Kidney glomerular epithelial cell (primary cell): ENCODE results near the gene DDX5.
"Not testable (repeated sequence)": the region's sequence is repeated elsewhere in the genome, so short reads cannot be mapped to it uniquely, and the experiment has no call there.

Experiments
- DNase-seq: peaks from one replicate; lab custom pipeline; 2025; lab: John Stamatoyannopoulos, UW

DDX5 gene

DNA sequence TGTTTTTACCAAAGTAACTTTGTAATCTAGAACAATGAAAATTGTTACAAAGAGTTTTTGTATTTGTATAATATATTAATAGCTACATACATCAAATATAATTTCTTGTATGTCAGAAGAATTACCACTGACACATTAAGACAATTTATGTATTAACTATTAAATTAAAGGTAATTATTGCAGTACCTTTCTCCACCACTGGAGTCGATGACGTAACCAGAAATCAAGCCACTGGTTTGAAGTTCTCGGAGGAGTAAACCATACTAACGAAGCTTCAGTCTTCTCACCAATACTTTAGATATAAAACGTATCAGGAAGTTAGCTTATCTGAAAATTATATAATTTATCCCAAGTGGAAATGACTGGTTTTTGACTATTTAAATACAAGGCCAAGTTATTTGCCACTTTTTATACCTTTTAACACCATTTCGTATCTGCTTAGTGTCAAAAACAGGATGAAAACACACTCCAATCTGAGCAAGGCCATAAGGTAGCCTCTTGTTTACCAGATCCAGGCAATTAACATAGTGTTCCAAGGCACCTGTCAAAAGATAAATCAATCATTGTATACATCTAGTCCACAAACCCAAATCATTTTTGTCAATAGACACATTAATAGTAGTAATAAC is 13.5 kb downstream of the DDX5 start:
- no peak for DNase-seq

DNA sequence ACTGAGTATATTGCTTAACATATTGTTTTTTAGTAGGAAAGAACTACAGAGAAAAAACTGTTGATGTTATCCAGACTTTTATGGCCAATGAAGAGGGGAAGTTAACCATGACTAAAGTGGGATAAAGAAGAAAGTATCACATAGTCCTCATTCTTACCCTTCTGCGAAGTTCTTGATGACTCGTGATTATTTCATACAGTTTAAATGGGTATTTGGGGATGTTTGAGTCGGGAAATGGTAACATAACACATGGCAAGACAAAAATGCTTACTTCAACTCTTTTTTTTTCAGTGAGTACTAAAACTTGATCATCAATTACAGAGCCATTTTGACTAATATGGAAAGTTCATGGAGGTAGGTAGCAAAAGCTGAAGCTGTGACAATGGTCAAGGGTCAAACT is 14.1 kb downstream of the DDX5 start:
- no peak for DNase-seq

DNA sequence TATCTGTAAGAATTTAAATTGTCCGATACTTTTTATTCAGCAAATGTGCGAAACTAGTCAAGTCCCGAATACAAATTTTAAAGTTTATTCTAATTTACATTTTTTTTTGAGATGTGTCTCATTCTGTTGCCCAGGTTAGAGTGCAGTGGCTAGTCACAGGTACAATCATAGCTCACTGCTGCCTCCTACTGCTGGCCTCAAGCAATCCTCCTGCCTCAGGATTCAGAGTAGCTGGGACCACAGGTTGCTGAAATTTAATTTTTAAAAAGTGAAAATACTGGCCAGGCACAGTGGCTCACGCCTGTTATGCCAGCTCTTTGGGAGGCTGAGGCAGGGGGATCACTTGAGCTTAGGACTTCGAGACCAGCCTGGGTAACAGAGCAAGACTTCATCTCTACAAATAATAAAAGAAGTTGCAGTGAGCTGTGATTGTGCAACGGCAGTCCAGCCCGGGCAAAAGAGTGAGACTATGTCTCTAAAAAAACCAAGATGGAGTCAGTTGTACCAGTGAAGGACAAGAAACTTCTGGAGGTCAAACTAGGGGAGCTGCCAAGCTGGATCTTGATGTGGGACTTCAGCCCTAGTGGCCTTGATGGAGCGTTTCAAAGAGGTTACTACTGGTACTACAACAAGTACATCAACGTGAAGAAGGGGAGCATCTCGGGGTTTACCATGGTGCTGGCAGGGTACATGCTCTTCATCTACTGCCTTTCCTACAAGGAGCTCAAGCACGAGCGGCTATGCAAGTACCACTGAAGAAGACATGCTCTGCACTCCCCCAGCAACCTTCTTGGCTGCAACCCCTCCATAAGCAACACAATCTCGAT is 14.8 kb downstream of the DDX5 start:
- DNase-seq = no peak

- DNase-seq = no peak
Observed at GRCh38 chr17:64488301-64488700, 17.8 kb downstream of the DDX5 start.

DNA sequence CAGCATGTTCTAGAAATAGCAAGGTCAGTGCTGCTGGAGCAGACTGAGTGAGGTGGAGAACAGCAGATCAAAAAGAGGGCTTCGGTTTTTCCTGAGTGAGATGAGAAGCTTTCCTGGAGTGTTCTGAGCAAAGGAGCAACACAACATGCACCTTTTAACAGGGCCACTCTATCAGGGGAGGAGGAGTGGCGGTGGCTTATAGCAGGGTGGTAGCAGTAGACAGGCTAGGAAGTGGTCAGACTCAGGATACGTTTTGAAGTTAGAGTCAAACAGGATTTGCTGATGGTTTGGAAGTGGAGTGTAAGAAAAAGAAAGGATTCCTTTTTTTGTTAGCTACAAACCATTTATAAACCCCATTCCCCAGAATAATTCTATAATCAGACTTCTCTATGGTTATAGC is 21.7 kb downstream of the DDX5 start:
- DNase-seq = no peak

DNA sequence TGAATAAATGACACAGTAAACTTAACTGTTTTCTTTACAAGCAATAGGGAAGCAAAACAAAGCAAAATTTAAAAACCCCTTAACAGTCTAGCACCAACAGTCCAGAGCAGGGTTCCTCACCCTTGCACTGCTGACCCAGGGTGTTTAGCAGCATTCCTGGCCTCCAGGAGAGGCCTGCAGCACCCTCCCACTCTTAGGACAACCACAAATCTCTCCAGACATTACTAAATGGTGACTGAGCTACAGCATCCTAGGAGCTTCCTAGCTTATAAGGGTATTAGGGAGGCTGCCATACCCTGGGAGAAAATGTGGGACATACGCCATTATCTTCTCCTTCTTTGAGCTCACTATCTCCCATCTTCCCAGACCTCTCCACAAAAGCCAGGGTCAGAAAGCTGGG is 25.1 kb downstream of the DDX5 start:
- DNase-seq = no peak

DNA sequence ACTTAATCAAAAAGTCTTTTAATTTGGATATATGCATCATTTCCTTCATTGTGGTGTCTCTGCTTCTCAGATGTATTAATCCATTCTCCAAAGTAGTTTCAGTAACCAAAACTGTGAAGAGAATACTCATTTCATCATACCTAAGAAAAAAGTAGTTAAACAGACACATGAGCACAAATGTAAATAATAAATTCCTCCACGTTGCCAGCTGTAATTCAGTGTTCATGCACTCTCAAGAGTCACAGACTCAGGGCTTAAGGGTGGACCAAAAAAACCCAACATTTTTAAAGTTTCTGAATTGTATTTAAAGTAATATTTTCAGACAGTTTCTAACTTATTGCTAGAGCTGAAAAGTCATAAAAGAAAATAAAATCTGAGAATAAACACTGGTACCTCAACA is 28.2 kb downstream of the DDX5 start:
- DNase-seq = no peak

- no peak for DNase-seq
Observed at GRCh38 chr17:64472564-64472963, 33.5 kb downstream of the DDX5 start.

DNA sequence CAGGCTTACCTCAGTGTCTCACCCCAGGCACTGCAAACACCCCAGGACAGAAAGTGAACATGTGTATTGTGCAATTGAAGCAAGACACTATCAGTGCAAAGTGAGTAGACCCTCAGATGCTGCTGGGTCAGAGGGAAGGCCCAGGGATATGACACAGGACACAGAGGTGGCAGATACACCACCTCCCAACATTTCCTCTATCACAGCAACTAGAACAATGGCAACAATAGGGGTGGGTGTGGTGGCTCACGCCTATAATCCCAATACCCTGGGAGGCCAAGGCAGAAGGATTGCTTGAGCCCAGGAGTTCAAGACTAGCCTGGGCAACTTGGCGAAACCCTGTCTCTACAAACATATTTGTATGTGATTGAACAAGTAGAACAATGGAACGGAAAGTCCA is 34.6 kb downstream of the DDX5 start:
- no peak for DNase-seq

GRCh38 chr17:64470625-64471024 is 35.5 kb downstream of the DDX5 start:
- DNase-seq = no peak

- DNase-seq = not testable (repeated sequence)
Observed at GRCh38 chr17:64466834-64467233, 39.3 kb downstream of the DDX5 start.

GRCh38 chr17:64466019-64466735 is 39.9 kb downstream of the DDX5 start:
- no peak for DNase-seq

GRCh38 chr17:64461788-64462187 is 44.3 kb downstream of the DDX5 start:
- no peak for DNase-seq

DNA sequence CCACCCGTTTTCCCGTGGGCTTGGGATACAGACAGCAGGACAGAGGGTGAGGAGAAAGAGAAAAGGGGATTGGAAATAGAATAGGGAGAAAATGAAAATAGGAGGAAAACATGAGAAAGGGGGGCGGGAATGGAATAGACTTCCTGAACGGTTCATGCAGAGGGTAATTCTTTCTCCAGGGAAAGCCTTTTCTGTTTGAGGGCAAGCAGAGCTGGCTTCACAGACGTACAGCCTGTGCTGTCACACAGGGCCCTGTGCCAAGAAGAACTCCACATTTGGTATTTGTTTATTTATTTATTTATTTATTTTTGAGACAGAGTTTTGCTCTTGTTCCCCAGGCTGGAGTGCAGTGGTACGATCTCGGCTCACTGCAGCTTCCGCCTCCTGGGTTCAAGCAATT is 45.1 kb downstream of the DDX5 start:
- DNase-seq = no peak

- not testable (repeated sequence) for DNase-seq
Observed at GRCh38 chr17:64459818-64460217, 46.3 kb downstream of the DDX5 start.

DNA sequence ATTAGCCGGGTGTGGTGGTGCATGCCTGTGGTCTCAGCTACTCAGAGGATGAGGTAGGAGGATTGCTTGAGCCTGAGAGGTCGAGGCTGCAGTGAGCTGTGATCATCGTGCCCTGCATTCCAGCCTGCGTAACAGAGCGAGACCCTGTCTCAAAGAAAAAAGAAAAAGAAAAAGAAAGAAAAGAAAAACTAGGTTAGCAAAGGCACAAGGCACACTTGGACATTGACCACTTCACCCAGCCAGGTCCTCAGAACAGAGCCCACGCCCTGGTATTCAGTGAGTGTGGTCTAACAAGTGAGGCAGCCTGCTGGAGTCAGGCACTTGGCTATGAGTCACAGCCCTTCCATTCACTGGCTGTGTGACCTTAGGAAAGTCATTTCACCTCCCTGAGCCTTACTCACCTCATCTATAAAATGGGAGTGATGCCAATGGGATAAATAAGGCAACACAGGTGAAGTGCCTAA is 46.8 kb downstream of the DDX5 start:
- DNase-seq = peak; percentile 78

DNA sequence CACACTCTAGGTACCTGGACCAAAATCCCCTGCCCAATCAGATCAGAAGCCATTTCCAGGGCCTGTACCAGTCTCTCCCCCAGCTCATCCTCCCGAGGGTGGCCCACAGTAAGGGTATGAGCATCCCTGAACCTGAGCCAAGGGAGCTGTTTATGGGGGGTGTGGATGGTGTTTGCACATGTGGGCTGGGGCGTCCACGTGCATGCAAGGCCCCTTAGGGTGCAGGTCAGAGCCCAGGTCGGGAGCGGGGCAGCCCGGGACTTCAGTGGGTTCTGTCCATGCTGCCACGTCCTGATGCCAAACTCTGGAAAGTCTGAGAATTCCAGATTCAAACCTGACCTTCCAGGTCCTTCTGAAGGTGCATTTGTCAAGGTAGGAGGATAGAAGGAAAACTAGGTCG is 47.3 kb downstream of the DDX5 start:
- DNase-seq = no peak

DNA sequence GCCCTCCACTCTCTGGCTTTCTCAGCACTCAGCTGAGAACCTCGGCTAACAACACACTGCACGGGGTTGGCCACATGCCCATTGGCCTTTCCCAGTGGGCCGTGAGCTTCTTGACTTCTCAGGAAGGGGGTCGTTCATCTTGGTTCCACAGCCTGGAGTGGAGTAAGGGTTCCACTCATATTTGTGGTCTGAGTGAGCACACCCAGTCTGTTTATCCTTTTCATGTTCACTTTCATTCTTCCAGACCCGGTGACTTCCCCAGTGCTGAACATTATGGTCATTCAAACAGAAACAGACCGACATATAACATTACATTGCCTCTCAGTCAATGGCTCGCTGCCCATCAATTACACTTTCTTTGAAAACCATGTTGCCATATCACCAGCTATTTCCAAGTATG is 48.9 kb downstream of the DDX5 start:
- DNase-seq = peak; percentile 11

DNA sequence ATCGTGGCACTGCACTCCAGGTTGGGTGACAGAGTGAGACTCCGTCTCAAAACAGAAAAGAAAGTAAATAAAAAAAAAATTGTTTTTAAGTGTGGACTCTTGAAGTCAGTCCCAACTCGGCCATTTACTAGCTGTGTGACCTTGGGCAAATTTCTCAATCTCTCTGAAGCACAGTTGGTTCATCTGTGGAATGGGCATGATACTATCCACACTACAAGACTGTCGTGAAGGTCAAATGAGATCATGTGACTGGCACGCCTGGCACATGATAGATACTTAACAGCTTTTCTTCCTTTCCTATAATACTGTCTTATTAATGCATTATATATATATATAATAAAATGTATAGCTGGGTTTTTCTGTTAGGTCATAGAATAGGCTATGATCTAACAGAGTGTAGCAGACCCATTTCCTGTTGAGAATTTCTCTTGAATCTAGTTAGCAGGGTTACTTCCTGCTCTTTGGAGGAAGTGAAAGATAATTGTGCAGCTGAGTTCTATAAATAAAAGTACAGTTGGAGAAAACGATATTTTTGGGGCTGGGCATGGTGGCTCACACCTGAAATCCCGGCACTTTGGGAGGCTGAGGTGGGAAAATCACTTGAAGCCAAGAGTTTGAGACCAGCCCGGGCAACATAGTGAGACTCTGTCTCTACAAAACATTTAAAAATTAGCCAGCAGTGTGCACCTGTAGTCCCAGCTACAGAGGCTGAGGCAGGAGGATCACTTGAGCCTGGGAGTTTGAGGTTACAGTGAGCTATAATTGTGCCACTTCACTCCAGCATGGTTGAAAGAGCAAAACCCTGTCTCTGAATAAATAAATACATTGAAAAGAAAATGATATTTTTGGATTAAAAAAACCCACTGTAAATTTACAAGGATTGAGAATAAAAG is 49.9 kb downstream of the DDX5 start:
- no peak for DNase-seq

DNA sequence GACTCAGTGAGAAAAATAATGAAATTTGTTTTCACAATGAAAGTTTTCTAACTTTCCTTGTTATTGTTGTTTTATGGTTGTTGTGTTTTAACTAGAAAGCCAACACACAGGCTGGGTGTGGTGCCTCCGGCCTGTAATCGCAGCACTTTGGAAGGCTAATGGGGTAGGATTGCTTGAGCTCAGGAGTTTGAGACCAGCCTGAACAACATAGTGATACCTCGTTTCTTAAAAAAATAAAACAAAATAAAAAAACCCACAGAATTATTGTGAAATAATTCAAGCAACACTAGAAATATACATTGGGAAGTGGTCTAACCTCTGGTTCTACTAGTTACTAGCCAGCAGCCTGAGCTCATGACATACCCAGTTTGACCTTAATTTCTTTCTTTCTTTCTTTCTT is 56.5 kb downstream of the DDX5 start:
- DNase-seq = no peak

GRCh38 chr17:64448665-64449512 is 57.2 kb downstream of the DDX5 start, which contains the start of gene MILR1:
MILR1 (plus strand) TSS chr17:64449115; CDS start chr17:64449169, 54 bp downstream.
- peak; percentile 20 for DNase-seq
